Spleen (tissue), 11 donors: Measurements from ENCODE around the gene ITPK1. TPM values are rescaled to one million over a fixed set of nuclear protein-coding genes. Genes with fewer than 3 reads are reported as not detected.

ENCODE experiments used
- DNase-seq: peaks from one replicate; pipeline ENCODE4 v3.0.0-alpha.2; 2020
- H3K27ac ChIP-seq, 8 donors: fragments of 200-600 bp; sonication (generic) in 7 of 8; 1 replicate in 4 of 8; 2 replicates in 4 of 8; pipeline versions ENCODE4 v1.5.0 to v1.8.0; 2016 to 2021; ENCODE audit warnings: inconsistent platforms in 4 of 8, mild to moderate bottlenecking in 4 of 8, moderate library complexity in 1 of 8
- H3K27me3 ChIP-seq, 7 donors: fragments of 200-600 bp; sonication (generic) in 6 of 7; replicated peaks in 1 of 7; 1 replicate in 4 of 7; 2 replicates in 3 of 7; pipeline versions ENCODE4 v1.5.0 to v1.8.0; 2016 to 2021; ENCODE audit warnings: inconsistent platforms in 3 of 7, mild to moderate bottlenecking in 1 of 7
- H3K36me3 ChIP-seq, 6 donors: fragments of 200-600 bp; sonication (generic) in 5 of 6; 1 replicate in 4 of 6; 2 replicates in 2 of 6; pipeline versions ENCODE4 v1.5.0 to v1.8.0; 2016 to 2021; ENCODE audit warnings: inconsistent platforms in 2 of 6
- H3K4me1 ChIP-seq, 6 donors: fragments of 200-600 bp; sonication (generic) in 5 of 6; 1 replicate in 3 of 6; 2 replicates in 3 of 6; pipeline versions ENCODE4 v1.5.0 to v1.8.0; 2016 to 2021; ENCODE audit warnings: inconsistent platforms in 3 of 6
- H3K4me3 ChIP-seq, 8 donors: fragments of 200-600 bp; sonication (generic) in 7 of 8; 1 replicate in 4 of 8; 2 replicates in 4 of 8; pipeline versions ENCODE4 v1.5.0 to v1.8.0; 2016 to 2021; ENCODE audit warnings: inconsistent platforms in 4 of 8, mild to moderate bottlenecking in 4 of 8, moderate library complexity in 2 of 8
- H3K9me3 ChIP-seq, 8 donors: fragments of 200-600 bp; sonication (generic) in 7 of 8; 1 replicate in 4 of 8; 2 replicates in 4 of 8; pipeline versions ENCODE4 v1.5.0 to v1.8.0; 2016 to 2021; ENCODE audit warnings: inconsistent platforms in 4 of 8
- POLR2A ChIP-seq, 3 donors: fragments of 450-650 bp; IDR thresholded peaks; one replicate each; pipeline ENCODE4 v1.5.1; 2017; ENCODE audit warnings: antibody characterized with exemption in 3 of 3, mild to moderate bottlenecking in 1 of 3
- POLR2AphosphoS5 ChIP-seq, 3 donors: sonication (generic); formaldehyde crosslinking; IDR thresholded peaks; one replicate each; pipeline ENCODE4 v1.5.1; 2017; ENCODE audit warnings: antibody characterized with exemption in 3 of 3
- WGBS, 5 donors: extraction: QIAGEN DNeasy Blood & Tissue Kit in 3 of 5; methylation state at CpG; one replicate each; pipeline versions ENCODE4 v1.1.5 to v1.1.7; 2013 to 2018; 5-methylcytosine and 5-hydroxymethylcytosine counted together
- intact Hi-C: fragments of 100-400 bp; cut with DNase I; formaldehyde crosslinking; loops from one replicate; pipeline ENCODE4 v1.15.0; 2023; ENCODE audit warnings: low total_unique reads
- polyA plus RNA-seq, 3 donors: library from polyadenylated mRNA; stranded (reverse); fragments of 200-250 nt; gene quantifications; one replicate each; pipeline ENCODE4 v1.2.1, GENCODE V29; 2013
- total RNA-seq, 7 donors: library from RNA; depleted of rRNA in 3 of 7; stranded (reverse); fragments of >200 nt in 3 of 7; fragmentation: NEBNext Ultra II Directional in 4 of 7; extraction: Animal tissue kit (Norgen Biotek cat#: 25700) in 4 of 7; gene quantifications; one replicate each; pipeline versions ENCODE4 v1.1.0 to v1.2.1, GENCODE V29; 2016 to 2021
- TF ChIP-seq, protein P1 (sequence below), 11 experiments: fragments of 200-600 bp in 7 of 11; fragments of 450-650 bp in 4 of 11; sonication (generic) in 4 of 11; IDR thresholded peaks in 8 of 11; conservative IDR thresholded peaks in 3 of 11; 1 replicate in 7 of 11; 2 replicates in 4 of 11; pipeline versions ENCODE4 v1.4.0 to v1.8.0; 2016 to 2021; ENCODE audit warnings: antibody characterized with exemption in 11 of 11, inconsistent platforms in 4 of 11, mild to moderate bottlenecking in 1 of 11
- donor health status: healthy with polysubstance abuse.
- donor health status: DM: no; HTN: no; CAD: no; lungs with moderate emphysema.
- donor health status: DM: no; HTN: no; CAD: no.
- donor health status: Bipolar disorder and iron deficiency.
- donor health status: healthy.
- donor health status: DM: no; HTN: no; CAD: no.
- donor health status: DM: yes; HTN: yes; CAD: no.

ITPK1 gene
- total and polyA plus RNA-seq, 10 donors: 22.9 to 123 (median 68.0) TPM

DNA sequence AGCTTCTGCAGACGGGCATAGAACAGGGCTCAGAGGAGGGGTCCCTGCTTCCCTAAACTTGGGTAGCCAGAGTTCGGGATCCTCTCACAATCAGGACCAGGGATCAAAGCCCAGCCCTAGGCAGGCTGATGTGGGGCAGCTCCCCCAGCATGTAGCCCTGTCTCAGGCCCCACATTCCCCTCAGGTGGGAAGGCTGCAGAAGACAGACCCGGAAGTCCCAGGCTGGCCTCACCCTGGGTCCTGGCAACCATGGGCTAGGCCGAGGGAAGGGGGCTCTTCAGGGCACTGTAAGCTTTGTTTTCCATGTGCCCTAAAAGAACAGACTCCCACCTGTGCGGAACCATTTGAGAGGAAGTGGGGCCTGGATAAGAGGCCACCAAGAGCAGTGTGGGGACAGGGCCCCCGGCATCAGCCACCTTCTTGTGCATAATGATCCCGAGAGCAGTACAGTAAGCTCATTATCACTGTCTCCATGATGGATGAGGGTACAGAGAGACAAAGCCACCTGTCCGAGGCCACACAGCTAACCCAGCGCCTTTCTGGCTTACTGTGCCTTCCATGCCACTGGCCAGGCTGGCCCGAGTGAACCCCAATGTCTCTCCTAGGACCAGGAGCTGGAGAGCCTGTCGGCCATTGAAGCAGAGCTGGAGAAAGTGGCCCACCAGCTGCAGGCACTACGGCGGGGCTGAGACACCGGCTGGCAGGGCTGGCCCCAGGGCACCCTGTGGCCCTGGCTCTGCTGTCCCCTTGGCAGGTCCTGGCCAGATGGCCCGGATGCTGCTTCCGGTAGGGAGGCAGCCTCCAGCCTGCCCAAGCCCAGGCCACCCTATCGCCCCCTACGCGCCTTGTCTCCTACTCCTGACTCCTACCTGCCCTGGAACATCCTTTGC lies 181.3 kb downstream of the ITPK1 start:
- no peaks in the 10 kb centered on the region for H3K4me1 ChIP-seq
- DNase-seq: no peak
- H3K27ac ChIP-seq: no peak overlapping the region
- intact Hi-C loops: no loop called here
- H3K9me3 ChIP-seq: no peaks in the 10 kb centered on the region
- H3K36me3 ChIP-seq: peaks cover 0 to 57% (median 28%) of the 10 kb centered on the region in 6 donors
- no peaks in the 10 kb centered on the region for H3K27me3 ChIP-seq
- H3K4me3 ChIP-seq: no peak overlapping the region
- 81 to 89% (median 86%) methylated on average over 12 to 19 of the region's 19 CpGs for WGBS, 5 donors
- peak in 1 of 3 donors; percentile 5 for TF ChIP-seq POLR2AphosphoS5 (IDR thresholded peaks at IDR 0.05)
- TF ChIP-seq, protein P1, sequence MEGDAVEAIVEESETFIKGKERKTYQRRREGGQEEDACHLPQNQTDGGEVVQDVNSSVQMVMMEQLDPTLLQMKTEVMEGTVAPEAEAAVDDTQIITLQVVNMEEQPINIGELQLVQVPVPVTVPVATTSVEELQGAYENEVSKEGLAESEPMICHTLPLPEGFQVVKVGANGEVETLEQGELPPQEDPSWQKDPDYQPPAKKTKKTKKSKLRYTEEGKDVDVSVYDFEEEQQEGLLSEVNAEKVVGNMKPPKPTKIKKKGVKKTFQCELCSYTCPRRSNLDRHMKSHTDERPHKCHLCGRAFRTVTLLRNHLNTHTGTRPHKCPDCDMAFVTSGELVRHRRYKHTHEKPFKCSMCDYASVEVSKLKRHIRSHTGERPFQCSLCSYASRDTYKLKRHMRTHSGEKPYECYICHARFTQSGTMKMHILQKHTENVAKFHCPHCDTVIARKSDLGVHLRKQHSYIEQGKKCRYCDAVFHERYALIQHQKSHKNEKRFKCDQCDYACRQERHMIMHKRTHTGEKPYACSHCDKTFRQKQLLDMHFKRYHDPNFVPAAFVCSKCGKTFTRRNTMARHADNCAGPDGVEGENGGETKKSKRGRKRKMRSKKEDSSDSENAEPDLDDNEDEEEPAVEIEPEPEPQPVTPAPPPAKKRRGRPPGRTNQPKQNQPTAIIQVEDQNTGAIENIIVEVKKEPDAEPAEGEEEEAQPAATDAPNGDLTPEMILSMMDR (IDR thresholded peaks at IDR 0.05 in 8 of 11, conservative IDR thresholded peaks at IDR 0.05 in 3 of 11): no peak

DNA sequence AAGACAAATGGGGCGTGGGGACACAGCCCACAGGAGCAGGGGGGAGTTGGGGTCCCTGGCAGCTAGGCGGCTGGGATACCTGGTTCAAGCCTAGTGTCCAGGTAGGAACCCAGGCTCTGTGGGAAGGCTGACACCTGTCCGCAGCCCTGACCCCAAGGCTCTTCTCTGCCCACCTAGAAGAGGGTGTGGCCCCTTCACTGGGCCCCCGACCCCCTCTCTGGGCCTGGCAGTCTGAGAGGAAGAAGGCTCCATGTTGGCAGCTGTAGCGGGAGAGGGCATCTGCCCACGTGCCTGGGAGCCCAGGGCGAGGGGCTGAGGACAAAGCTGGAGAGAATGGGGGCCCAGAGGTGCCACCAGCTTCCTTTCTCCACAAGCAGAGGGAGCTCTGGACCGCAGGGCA lies 182.2 kb downstream of the ITPK1 start:
- intact Hi-C loops: no loop called here
- TF ChIP-seq POLR2AphosphoS5 (IDR thresholded peaks at IDR 0.05) (no peak), POLR2A (IDR thresholded peaks at IDR 0.05) (no peak)
- TF ChIP-seq, protein P1 (IDR thresholded peaks at IDR 0.05 in 8 of 11, conservative IDR thresholded peaks at IDR 0.05 in 3 of 11): no peak
- Histone ChIP-seq H3K4me3 (no peak overlapping the region), H3K9me3 (no peaks in the 10 kb centered on the region), H3K4me1 (no peaks in the 10 kb centered on the region), H3K36me3 (peaks cover 0 to 48% (median 20%) of the 10 kb centered on the region in 6 donors), H3K27ac (no peak overlapping the region), H3K27me3 (no peaks in the 10 kb centered on the region)
- no peak for DNase-seq
- 80 to 86% (median 84%) methylated on average over 6 to 8 of the region's 8 CpGs for WGBS, 5 donors

DNA sequence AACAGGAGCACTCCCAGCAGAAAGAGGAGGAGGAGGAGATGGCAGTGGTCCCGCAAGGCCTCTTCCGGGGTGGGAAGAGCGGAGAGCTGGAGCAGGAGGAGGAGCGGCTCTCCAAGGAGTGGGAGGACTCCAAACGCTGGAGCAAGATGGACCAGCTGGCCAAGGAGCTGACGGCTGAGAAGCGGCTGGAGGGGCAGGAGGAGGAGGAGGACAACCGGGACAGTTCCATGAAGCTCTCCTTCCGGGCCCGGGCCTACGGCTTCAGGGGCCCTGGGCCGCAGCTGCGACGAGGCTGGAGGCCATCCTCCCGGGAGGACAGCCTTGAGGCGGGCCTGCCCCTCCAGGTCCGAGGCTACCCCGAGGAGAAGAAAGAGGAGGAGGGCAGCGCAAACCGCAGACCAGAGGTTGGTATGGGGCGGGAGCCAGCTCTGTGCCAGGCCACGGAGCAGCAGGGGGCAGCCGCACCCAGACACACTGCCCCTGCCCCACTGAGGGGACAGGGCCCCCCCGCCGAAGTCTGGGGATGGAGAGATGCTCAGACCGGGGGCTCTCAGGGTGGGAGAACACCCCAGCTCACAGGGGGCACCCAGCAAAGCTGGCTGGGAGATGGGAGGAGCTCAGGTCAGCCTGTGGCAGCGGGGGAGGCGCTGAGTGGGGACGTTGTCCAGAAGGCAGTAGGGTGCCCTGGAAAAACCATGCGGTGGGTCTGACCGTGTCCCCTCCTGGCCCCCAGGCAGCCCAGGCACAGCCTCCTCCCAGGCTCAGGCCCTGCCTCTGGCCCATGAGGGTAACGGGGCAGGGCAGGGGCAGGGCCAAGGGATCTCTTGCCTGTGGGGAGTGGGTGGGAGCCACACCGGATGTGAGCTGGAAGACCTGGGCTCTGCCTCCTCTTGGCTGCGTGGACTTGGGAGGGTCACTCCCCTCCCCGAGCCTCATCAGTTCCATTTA lies 183.0 kb downstream of the ITPK1 start:
- Histone ChIP-seq H3K4me1 (peaks cover 0 to 5% (median 0%) of the 10 kb centered on the region in 6 donors), H3K27ac (no peak overlapping the region), H3K27me3 (no peaks in the 10 kb centered on the region), H3K4me3 (no peak overlapping the region), H3K9me3 (no peaks in the 10 kb centered on the region), H3K36me3 (peaks cover 0 to 40% (median 17%) of the 10 kb centered on the region in 6 donors)
- DNase-seq: no peak
- TF ChIP-seq POLR2AphosphoS5 (IDR thresholded peaks at IDR 0.05) (no peak), POLR2A (IDR thresholded peaks at IDR 0.05) (no peak)
- TF ChIP-seq, protein P1 (IDR thresholded peaks at IDR 0.05 in 8 of 11, conservative IDR thresholded peaks at IDR 0.05 in 3 of 11): no peak
- 85 to 94% (median 88%) methylated on average over 23 to 35 of the region's 35 CpGs for WGBS, 5 donors
- intact Hi-C loops: no loop called here
